GM18858 (cell line): ENCODE results near the gene UTP3.
A peak's percentile ranks its signal among the peaks of the same experiment; 100 is the strongest.
"Not testable (repeated sequence)": the region's sequence is repeated elsewhere in the genome, so short reads cannot be mapped to it uniquely, and the experiment has no call there.

Experiments used
- ATAC-seq: cut with Tn5 transposase; IDR thresholded peaks from one replicate; pipeline ENCODE4 v1.9.1; 2021; ENCODE audit not compliant: unreplicated experiment

The UTP3 gene

DNA sequence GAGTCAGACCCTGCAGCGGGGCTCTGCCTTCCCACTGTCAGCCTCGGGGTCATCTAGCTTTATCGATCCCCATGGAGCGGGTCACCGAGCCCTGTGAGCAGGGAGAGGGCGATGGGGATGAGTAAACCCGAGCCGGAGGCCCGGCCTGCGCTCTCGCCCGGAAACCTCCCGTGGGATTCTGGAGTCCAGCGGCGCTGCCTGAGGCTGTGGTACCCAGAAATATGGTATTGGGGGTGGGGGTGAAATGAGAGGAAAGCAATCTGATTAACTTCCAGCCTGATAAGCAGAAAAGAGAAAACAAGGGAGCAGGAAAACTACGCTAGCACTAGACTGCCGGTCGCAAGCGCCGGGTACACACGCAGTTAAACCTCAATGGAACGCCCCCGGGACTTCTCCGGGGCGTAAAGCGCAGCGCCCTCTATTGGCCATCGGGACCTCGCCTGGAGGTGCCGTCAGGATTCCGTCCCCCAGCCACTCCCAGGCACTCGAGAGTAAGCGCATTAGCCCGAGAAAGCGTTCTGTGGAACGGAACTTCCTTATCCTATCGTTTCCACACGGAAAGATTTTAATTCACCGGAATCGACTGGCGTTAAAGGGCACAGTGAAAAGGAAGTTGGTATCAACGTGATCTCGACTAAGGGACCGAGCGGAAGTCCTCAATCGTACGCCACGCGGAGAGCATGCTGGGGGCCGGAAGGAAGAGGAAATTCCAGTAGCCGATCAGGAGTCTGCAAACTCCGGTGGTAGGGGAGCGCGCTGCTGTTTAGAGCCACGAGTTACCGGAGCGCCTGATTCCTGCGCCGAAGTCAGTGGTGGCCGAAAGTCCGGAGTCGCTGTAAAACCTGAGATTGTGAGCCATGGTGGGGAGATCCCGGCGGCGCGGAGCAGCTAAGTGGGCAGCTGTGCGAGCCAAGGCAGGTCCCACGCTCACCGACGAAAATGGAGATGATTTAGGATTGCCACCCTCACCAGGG is at the start of gene UTP3:
Gene UTP3, plus strand, starts transcription at position 712 of the 974 bp plus-strand sequence. Its CDS starts 146 bp downstream, at position 858.
- ATAC-seq: peak; percentile 91

GRCh38 chr4:70640192-70640591 is 48.1 kb upstream of the UTP3 start:
- peak; percentile 78 for ATAC-seq

GRCh38 chr4:70650741-70651140 is 37.6 kb upstream of the UTP3 start:
- not testable (repeated sequence) for ATAC-seq

DNA sequence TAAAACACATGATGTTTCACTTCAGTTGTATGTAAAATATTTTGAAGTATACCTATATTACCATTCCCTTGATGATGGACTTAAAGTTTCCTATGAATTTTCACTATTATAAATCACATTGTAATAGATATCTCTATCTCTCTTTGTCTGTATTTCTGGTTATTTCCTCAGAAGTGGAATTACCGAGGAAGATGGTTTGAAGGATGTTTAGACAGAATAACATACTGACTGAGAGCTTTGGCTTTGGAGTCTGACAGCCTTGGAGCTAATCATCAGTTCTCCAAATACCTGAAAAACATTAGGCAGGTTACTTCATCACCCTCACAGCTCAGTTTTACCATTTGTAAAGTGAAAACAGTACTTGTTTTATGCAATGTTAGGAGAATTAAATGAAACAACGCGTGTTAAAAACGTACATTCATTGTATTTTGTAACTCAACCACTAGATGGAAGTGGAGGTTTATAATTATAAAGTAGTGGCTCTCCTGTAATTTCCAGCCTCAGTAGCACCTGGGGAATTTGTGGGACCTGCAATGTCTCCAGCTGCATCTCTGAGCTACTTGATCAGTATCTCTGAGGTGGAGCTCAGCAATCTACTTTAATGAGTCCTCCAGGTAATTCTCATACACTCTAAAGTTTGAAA is 36.3 kb upstream of the UTP3 start:
- ATAC-seq: peak; percentile 49

DNA sequence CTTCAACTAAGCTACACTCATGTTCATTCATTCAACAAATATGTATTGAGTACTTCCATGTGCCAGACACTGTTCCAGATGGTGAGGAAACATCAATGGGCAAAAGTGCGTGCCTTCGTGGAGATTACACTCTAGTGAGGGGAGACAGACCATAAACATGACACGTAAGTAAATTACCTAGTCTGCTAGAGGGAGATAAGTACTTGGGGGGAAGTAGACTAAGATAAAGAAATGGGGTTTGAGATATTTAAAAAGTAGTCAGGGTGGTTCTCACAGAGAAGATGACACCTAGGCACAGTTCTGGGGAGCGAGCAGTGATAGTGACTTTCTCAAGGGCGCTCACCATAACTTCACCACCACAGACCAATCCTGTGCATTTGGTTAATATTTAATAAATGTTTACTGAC is 33.7 kb upstream of the UTP3 start:
- no peak for ATAC-seq

DNA sequence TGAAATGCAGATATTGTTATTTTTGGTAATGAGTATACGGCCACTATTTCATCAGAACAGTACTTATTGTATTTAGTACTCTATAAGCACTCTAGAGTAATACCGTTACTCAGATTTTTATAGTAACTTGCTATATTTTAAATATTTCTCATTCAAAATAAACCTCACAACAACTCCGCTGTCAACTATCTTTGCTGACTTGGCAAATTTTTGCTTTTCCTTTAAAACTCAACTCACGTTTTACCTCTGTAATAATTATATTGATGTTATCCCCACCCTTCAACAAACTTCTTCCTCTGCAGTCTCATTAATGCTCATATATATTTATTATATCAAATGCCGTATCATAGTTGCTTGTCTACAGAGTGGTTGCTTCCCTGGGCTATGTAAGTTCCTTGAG is 31.0 kb upstream of the UTP3 start:
- ATAC-seq: no peak

DNA sequence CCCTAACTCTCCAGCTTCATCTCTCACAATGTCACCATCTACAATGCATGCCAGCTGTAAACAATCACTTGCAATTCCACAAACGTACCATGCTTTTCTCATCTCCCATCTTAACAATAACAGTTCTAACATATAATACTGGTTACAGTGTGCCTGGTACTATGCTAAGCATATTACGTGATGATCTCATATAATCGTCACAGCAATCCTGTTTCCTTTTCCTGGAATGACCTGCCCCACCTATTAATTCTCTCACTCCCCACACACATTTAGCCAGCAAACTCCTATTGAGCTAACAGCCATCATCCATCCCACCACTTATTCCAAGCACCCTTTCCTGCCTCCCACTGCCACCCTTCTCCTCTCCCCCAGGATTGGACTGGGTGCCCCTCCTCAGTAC is 29.9 kb upstream of the UTP3 start:
- ATAC-seq: no peak

- no peak for ATAC-seq
Observed at GRCh38 chr4:70660106-70660505, 28.2 kb upstream of the UTP3 start.

DNA sequence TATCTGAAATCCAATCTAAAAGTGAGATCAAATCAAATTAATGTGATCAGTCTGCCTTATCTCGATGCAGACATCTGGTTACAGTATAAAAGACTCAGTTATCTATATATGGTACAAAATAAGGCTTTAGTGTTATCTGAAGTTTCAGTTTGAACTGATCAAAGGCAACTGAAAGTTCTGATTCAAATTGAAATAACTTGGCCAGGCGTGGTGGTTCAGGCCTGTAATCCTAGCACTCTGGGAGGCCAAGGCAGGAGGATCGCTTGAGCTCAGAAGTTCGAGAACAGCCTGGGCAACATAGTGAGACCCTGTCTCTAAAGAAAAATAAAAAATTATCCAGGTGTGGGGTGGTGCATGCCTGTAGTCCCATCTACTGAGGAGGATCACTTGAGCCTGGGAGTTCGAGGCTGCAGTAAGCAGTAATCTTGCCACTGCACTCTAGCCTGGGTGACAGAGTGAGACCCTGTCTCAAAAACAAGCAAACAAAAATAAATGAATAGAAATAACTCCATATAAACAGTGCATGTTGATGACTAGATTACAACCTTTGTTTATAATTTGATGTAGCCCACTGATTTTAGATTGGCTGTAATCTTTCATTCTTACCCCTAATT is 26.9 kb upstream of the UTP3 start:
- peak; percentile 84 for ATAC-seq

- peak; percentile 50 for ATAC-seq
Observed at GRCh38 chr4:70666369-70666768, 22.0 kb upstream of the UTP3 start, which contains the start of gene JCHAIN. TSS of gene JCHAIN (minus strand) at chr4:70666508. CDS start at chr4:70666490, 18 bp downstream.

DNA sequence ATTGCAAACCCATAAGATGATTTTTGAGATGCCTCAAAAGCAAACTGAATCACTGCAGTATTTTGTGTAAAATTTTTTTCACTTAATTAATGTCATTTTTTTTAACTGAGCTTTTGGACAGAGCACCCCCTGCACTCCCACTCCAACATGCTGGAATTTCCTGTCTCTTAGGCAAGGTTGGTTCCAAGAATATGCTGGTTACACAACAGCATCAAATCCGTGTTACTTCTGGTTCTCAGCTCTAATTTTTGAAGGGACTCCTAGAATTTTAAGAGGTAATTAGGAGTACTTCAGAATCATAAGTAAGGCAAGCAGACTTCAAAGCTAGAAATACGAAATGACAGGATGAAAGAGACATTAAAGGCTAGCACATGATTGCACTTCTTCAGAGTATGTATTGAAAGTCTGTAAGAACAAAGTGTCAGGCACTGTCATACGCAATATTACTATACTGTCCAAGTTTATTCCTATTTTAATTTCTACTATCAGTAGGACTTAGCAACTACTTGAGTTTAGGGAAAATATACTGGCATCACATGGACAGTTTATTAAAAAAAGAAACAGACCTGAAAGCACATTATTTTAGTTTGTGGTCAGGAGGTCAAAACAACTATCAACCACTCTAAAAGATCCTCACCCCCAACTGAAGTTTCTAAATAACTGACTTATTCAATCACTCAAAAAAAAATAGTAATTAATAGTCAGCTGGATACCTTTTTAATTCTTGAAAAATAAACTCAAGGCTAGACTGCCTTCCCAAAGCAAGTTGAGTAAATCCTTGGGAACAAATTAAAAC is 20.4 kb upstream of the UTP3 start:
- ATAC-seq: no peak

DNA sequence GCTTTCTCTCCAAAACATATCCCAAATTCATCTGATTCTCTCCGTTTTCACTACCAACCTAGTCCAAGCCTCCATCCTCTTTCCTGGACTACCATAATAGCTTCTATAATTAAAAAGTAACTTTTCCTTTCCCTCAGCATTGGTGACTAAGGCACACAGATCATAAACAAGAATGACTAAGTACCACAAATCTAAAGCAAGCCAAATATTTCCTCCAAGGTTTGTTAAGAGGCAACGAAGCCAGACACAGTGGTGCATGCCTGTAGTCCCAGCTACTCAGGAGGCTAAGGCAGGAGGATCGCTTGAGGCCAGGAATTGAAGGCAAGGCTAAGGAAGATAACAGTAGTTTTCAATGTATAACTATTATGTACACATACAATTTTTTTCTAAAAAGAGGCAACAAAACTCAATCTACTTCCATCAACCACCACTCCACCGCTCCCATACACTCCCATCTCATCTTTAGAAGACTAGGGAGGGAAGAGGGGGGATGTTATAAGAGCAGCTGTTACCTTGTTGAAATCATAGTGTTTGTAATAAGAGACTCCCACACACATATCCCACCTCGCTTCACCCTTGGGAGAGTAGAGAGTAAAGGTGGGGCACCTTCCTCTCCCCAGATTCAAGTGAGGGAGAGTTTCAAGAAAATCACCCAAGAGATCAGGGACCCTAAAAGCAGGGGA is 17.9 kb upstream of the UTP3 start:
- no peak for ATAC-seq

DNA sequence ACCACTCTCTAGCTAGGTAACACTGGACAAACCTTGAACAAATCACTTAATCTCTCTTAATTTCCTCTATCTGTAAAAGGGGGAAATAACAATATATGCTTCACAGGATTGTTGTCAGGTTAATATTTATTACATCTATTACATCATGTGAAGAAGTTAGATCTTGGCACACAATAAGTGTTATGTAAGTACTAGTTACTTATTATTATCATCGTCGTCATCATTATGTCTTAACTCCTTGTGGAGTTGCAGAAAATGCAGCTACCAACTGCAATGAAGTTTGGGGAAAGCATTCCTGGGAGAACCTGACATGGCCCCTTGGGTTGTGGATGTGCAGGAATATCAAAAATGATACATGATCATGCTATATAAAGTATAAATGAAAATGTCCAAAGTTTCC is 17.2 kb upstream of the UTP3 start:
- no peak for ATAC-seq

DNA sequence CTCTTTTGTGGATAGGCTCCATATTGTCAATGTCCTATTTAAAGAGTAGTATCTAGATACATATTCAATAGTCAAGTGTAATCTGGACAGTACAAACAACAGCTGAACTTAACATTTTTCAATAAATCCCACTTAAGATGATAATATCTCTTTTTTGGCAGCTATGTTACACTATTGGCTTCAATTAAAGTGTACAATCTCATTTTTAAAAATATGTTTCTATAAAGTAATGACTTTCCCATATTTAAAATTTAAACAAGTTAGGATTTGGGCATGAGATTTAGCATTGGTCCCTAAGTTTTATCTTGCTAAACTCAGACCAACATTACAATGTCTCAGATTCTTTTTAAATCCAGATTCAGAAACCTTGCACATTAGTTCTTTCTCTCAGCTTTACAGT is 14.1 kb upstream of the UTP3 start:
- ATAC-seq: no peak

- no peak for ATAC-seq
Observed at GRCh38 chr4:70674731-70675130, 13.6 kb upstream of the UTP3 start.

DNA sequence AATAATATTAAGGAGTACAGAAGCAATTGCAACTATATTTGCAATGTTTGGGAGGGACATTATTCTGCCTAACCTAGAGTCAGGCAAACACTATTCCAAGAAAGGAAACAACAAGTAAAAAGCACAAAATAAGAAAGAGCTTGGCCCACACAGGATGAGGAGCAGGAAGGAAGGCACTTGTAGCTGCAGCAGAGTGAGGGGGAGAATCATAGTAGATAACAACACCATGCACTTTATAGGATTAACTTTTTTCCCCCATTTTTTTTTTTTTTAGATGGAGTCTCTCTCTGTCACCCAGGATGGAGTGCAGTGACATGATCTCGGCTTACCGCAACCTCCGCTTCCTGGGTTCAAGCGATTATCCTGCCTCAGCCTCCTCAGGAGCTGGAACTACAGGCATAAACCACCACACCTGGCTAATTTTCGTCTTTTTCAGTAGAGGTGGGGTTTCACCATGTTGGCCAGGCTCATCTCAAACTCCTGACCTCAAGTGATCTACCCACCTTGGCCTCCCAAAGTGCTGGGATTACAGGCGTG is 11.7 kb upstream of the UTP3 start:
- ATAC-seq: no peak

DNA sequence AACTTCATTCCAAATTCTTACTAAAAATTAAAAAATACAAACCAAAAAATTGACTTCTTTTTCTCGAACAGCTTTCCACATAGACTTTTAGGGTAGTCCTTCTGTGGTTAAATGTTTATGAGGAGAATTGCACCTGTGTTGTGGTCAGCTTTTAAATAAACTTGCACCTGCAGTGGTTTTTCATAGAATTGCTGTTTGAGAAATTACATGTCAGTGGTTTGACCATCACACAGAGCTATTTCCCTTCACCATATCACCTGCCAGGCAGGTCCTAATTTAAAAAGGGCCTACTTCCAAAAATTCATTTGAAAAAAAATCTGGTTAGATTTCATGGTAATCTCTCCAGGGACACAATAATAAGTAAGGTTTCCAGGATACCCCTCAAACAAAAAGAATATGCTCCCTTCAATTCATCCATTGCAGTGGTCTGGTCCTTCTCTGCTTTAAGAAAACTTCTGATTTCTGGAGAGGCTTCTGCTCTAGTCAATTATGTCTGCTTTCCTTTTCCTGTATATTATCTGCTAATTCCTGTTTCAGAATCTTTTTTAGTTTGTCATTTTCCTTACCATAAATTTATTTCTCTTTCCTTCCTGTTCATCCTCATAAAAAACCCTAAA is 9.8 kb upstream of the UTP3 start:
- peak; percentile 74 for ATAC-seq

- ATAC-seq: no peak
Observed at GRCh38 chr4:70680934-70681333, 7.4 kb upstream of the UTP3 start.

DNA sequence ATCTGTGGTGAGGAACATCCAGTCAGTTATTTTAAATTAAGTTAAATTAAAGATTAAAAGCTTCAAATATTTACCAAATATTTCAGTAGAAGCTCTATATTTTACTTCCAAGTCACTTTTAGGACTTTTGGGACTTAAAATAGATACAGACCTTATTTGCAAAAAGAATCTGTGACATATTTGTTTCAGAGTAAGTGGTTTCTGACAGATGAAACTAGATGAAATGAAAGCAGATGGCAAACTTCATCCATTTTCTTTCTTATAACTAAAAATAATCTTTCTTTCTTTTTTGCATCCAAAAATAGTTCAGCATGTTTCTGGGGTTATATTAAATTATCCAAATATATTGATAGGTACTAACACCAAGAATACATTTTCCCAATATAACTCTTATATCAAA is 6.6 kb upstream of the UTP3 start:
- peak; percentile 24 for ATAC-seq

DNA sequence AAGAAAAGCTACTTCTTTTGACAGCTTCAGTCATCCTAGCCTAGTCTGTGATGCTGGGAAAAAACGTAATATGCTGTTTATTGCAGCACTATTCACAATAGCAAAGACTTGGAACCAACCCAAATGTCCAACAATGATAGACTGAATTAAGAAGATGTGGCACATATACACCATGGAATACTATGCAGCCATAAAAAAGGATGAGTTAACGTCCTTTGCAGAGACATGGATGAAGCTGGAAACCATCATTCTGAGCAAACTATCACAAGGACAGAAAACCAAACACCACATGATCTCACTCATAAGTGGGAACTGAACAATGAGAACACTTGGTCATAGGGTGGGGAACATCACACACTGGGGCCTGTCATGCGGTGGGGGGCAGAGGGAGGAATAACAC is 6.2 kb upstream of the UTP3 start:
- not testable (repeated sequence) for ATAC-seq
